Colonic mucosa (tissue), 4 donors: Measurements from ENCODE around the gene ADAMTS19. TPM values are rescaled to one million over a fixed set of nuclear protein-coding genes. Genes with fewer than 3 reads are reported as not detected.

Experiments used
- DNase-seq: peaks from one replicate; pipeline ENCODE4 v3.0.0-alpha.2; 2020
- H3K27ac ChIP-seq: fragments of 200-600 bp; one replicate; pipeline ENCODE4 v1.8.0; 2021
- H3K27me3 ChIP-seq: fragments of 200-600 bp; one replicate; pipeline ENCODE4 v1.8.0; 2021
- H3K36me3 ChIP-seq: fragments of 200-600 bp; one replicate; pipeline ENCODE4 v1.8.0; 2021
- H3K4me1 ChIP-seq: fragments of 200-600 bp; one replicate; pipeline ENCODE4 v1.8.0; 2021; ENCODE audit warnings: mild to moderate bottlenecking
- H3K4me3 ChIP-seq: fragments of 200-600 bp; one replicate; pipeline ENCODE4 v1.8.0; 2021
- H3K9ac ChIP-seq, 2 donors: one replicate each; pipeline ENCODE4 v1.7.0; 2013; ENCODE audit warnings: control low read depth in 2 of 2, low read depth in 2 of 2, low read length in 2 of 2
- H3K9me3 ChIP-seq: fragments of 200-600 bp; one replicate; pipeline ENCODE4 v1.8.0; 2021
- CTCF ChIP-seq: fragments of 200-600 bp; IDR thresholded peaks from one replicate; pipeline ENCODE4 v1.8.0; 2022; ENCODE audit warnings: antibody characterized with exemption, mild to moderate bottlenecking
- intact Hi-C: fragments of 100-400 bp; cut with DNase I; formaldehyde crosslinking; loops from one replicate; pipeline ENCODE4 v1.14.1; 2022
- total RNA-seq, 2 donors: library from RNA; stranded (reverse); fragmentation: NEBNext Ultra II Directional in 1 of 2; extraction: Animal tissue kit (Norgen Biotek cat#: 25700) in 1 of 2; gene quantifications; one replicate each; pipeline ENCODE4 v1.2.1, GENCODE V29; 2021
- donor health status: healthy.
- donor health status: DM: no; HTN: no; CAD: no.
- donor health status: DM: no; HTN: no; CAD: no.

Gene ADAMTS19
- total RNA-seq, 2 donors from 2014 or later, result 0.80 to 1.1 TPM

- no peaks in the 10 kb centered on the region for H3K27me3 ChIP-seq
- peak overlapping the region; percentile 2 to 49 for H3K9ac ChIP-seq
- DNase-seq, result no peak
- peak overlapping the region; percentile 57 for H3K4me3 ChIP-seq
- no peaks in the 10 kb centered on the region for H3K4me1 ChIP-seq
- H3K27ac ChIP-seq, result no peak overlapping the region
- no peaks in the 10 kb centered on the region for H3K36me3 ChIP-seq
- no peak for TF ChIP-seq CTCF
- intact Hi-C loops, result no loop called here
- no peaks in the 10 kb centered on the region for H3K9me3 ChIP-seq
Observed at GRCh38 chr5:129460672-129460935, 506 bp downstream of the ADAMTS19 start.

- Histone ChIP-seq H3K4me1 (no peaks in the 10 kb centered on the region), H3K27ac (no peak overlapping the region), H3K9ac (peak overlapping the region; percentile 43 to 49), H3K36me3 (no peaks in the 10 kb centered on the region), H3K4me3 (peak overlapping the region; percentile 57), H3K27me3 (no peaks in the 10 kb centered on the region), H3K9me3 (no peaks in the 10 kb centered on the region)
- peak; percentile 35 for TF ChIP-seq CTCF
- DNase-seq, result peak; percentile 52
- intact Hi-C loops, result no loop called here
Observed at GRCh38 chr5:129460936-129461710, 1.0 kb downstream of the ADAMTS19 start.

GRCh38 chr5:129461711-129462332, 1.7 kb downstream of the ADAMTS19 start:
- TF ChIP-seq CTCF, result no peak
- no peak overlapping the region for H3K27ac ChIP-seq
- peak overlapping the region; percentile 57 for H3K4me3 ChIP-seq
- H3K9me3 ChIP-seq, result no peaks in the 10 kb centered on the region
- no peaks in the 10 kb centered on the region for H3K27me3 ChIP-seq
- no peak for DNase-seq
- no peaks in the 10 kb centered on the region for H3K36me3 ChIP-seq
- no peak overlapping the region for H3K9ac ChIP-seq
- no peaks in the 10 kb centered on the region for H3K4me1 ChIP-seq
- intact Hi-C loops, result no loop called here

GRCh38 chr5:129465776-129466344, 5.8 kb downstream of the ADAMTS19 start:
- TF ChIP-seq CTCF, result no peak
- H3K4me1 ChIP-seq, result no peaks in the 10 kb centered on the region
- DNase-seq, result no peak
- no peaks in the 10 kb centered on the region for H3K9me3 ChIP-seq
- H3K27me3 ChIP-seq, result no peaks in the 10 kb centered on the region
- intact Hi-C loops, result no loop called here
- H3K9ac ChIP-seq, result no peak overlapping the region
- H3K36me3 ChIP-seq, result no peaks in the 10 kb centered on the region
- no peak overlapping the region for H3K27ac ChIP-seq
- H3K4me3 ChIP-seq, result no peak overlapping the region

- no peak overlapping the region for H3K4me3 ChIP-seq
- intact Hi-C loops, result no loop called here
- H3K27ac ChIP-seq, result no peak overlapping the region
- H3K36me3 ChIP-seq, result no peaks in the 10 kb centered on the region
- H3K9ac ChIP-seq, result no peak overlapping the region
- H3K9me3 ChIP-seq, result no peaks in the 10 kb centered on the region
- H3K4me1 ChIP-seq, result no peaks in the 10 kb centered on the region
- no peak for DNase-seq
- no peaks in the 10 kb centered on the region for H3K27me3 ChIP-seq
- no peak for TF ChIP-seq CTCF
Observed at GRCh38 chr5:129474544-129474943, 14.4 kb downstream of the ADAMTS19 start.
